ENCODE results near the gene VIPR2.

VIPR2 gene

DNA sequence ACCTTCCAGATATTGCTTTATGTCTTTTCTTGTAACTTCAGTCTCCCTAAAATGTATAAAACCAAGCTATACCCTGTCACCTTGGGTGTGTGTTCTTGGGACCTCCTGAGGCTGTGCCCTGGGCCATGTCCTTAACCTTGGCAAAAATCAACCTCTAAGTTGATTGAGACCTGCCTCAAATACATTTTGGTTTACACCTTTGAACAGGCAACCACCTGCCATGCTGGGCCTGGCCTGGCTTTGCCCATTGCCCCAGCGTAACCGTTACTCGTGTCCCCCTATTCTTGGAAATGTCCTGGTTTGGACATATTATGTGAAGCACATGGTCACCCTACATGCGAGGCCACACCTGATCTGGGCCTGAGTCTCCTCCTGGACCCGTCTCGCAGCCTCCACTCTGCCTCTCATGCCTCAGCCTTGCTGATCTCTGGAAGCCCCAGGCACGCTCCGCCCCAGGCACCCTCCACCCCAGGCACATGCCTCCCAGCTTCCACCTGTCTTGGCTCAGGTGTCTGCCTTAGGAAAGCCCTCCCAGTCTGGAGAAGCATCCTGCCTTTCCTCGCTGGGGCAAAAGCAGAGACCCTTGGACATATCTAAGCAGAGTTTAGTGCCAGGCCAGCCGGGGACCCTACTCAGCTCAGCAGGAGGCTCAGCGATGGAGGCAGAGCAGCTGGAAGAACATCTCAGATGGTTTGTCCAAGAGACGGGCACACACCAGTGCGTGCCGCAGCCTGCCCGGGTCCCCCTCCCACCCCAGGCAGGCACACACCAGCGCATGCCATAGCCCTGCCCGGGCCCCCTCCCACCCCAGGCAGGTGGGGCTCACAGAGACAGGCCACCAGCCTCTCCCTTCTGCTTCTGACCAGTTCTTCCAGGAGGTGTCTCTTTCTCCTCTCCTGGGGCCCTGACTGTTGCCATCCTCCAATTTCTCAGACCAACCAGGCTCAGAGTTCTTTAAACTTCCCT, 4.0 kb upstream of the VIPR2 start:
- DNase-seq: no peak
- intact Hi-C loops (cut with DNase I; ENCODE audit: low total_unique reads): loop anchor here (10.0 kb wide), 1 partner anchor 114 kb away; no protein-coding TSS in a partner anchor
- no peaks in the 10 kb centered on the region for H3K27me3 ChIP-seq
- H3K4me1 ChIP-seq: peaks cover 0 to 14% (median 4%) of the 10 kb centered on the region in 4 donors
- TF ChIP-seq, protein P1, sequence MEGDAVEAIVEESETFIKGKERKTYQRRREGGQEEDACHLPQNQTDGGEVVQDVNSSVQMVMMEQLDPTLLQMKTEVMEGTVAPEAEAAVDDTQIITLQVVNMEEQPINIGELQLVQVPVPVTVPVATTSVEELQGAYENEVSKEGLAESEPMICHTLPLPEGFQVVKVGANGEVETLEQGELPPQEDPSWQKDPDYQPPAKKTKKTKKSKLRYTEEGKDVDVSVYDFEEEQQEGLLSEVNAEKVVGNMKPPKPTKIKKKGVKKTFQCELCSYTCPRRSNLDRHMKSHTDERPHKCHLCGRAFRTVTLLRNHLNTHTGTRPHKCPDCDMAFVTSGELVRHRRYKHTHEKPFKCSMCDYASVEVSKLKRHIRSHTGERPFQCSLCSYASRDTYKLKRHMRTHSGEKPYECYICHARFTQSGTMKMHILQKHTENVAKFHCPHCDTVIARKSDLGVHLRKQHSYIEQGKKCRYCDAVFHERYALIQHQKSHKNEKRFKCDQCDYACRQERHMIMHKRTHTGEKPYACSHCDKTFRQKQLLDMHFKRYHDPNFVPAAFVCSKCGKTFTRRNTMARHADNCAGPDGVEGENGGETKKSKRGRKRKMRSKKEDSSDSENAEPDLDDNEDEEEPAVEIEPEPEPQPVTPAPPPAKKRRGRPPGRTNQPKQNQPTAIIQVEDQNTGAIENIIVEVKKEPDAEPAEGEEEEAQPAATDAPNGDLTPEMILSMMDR (IDR thresholded peaks at IDR 0.05): no peak
- no peak overlapping the region for H3K27ac ChIP-seq
- no peak overlapping the region for H3K4me3 ChIP-seq
- H3K9me3 ChIP-seq: no peaks in the 10 kb centered on the region
- H3K36me3 ChIP-seq: no peaks in the 10 kb centered on the region

- intact Hi-C loops (cut with DNase I; ENCODE audit: low total_unique reads): loop anchor here (10.0 kb wide), 1 partner anchor 113 kb away; no protein-coding TSS in a partner anchor
- no peaks in the 10 kb centered on the region for H3K9me3 ChIP-seq
- TF ChIP-seq, protein P1 (IDR thresholded peaks at IDR 0.05): no peak
- DNase-seq: no peak
- no peaks in the 10 kb centered on the region for H3K36me3 ChIP-seq
- H3K4me3 ChIP-seq: no peak overlapping the region
- no peak overlapping the region for H3K27ac ChIP-seq
- H3K4me1 ChIP-seq: peaks cover 0 to 23% (median 13%) of the 10 kb centered on the region in 4 donors
- no peaks in the 10 kb centered on the region for H3K27me3 ChIP-seq
Observed at GRCh38 chr7:159147687-159148086, 3.0 kb upstream of the VIPR2 start.

DNA sequence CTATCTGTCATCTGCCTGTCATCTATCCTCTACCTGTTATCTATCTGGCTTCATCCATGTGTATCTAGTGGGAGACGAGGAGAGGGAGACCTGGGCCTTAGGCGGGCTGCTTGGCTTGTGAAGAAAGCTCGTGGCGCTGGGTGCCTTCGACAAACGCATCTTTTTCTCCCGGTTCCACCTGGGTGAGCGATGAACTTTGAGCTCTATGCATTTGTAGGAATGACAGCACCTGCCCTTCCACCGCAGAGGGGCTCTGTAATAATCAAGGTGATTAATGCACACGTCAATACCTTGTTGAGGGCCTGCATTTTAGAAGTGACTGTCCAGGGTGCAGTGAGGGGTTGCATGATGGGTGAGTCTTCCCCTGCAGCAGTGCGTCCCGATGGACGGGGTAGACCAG, 2.6 kb upstream of the VIPR2 start:
- Histone ChIP-seq H3K4me1 (peaks cover 0 to 23% (median 14%) of the 10 kb centered on the region in 4 donors), H3K27me3 (no peaks in the 10 kb centered on the region), H3K36me3 (no peaks in the 10 kb centered on the region), H3K9me3 (no peaks in the 10 kb centered on the region), H3K27ac (no peak overlapping the region), H3K4me3 (no peak overlapping the region)
- intact Hi-C loops (cut with DNase I; ENCODE audit: low total_unique reads): loop anchor here (10.0 kb wide), 1 partner anchor 112 kb away; no protein-coding TSS in a partner anchor
- TF ChIP-seq, protein P1 (IDR thresholded peaks at IDR 0.05): no peak
- DNase-seq: peak in 1 of 2 donors; percentile 56

GRCh38 chr7:159146084-159146858, 1.6 kb upstream of the VIPR2 start:
- H3K9me3 ChIP-seq: no peaks in the 10 kb centered on the region
- H3K36me3 ChIP-seq: no peaks in the 10 kb centered on the region
- no peak overlapping the region for H3K4me3 ChIP-seq
- DNase-seq: no peak
- no peaks in the 10 kb centered on the region for H3K27me3 ChIP-seq
- no peak overlapping the region for H3K27ac ChIP-seq
- peaks cover 0 to 24% (median 15%) of the 10 kb centered on the region in 4 donors for H3K4me1 ChIP-seq
- TF ChIP-seq, protein P1 (IDR thresholded peaks at IDR 0.05): no peak
- intact Hi-C loops (cut with DNase I; ENCODE audit: low total_unique reads): loop anchor here (10.0 kb wide), 1 partner anchor 111 kb away; no protein-coding TSS in a partner anchor

DNA sequence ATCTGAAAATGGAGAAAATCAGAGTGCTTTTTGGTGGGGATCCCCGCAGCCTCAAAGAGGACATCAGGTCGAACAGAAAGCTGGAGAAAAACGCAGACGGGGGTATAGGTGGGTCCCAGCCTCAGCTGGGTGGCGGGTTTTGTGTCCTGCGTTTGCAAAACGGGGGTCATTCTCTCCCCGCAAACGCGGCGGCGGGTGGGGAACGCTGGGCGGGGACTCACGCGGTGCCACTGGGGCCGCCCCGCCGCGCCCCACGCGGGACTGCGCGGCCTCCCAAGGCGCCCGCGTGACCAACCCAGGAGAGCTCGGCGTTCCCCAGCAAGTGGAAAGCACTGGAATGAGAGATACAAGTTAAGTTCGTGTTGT, 806 bp upstream of the VIPR2 start:
- no peaks in the 10 kb centered on the region for H3K27me3 ChIP-seq
- H3K27ac ChIP-seq: peak overlapping the region; percentile 61 to 63
- DNase-seq: peak in 1 of 2 donors; percentile 61
- intact Hi-C loops (cut with DNase I; ENCODE audit: low total_unique reads): loop anchor here (10.0 kb wide), 1 partner anchor 111 kb away; no protein-coding TSS in a partner anchor
- TF ChIP-seq, protein P1 (IDR thresholded peaks at IDR 0.05): no peak
- H3K36me3 ChIP-seq: peaks cover 0 to 4% (median 3%) of the 10 kb centered on the region in 3 donors
- H3K4me3 ChIP-seq: peak overlapping the region; percentile 71 to 78
- peaks cover 0 to 24% (median 15%) of the 10 kb centered on the region in 4 donors for H3K4me1 ChIP-seq
- H3K9me3 ChIP-seq: no peaks in the 10 kb centered on the region

Measured in tibial artery (tissue), 4 donors.